GM19468 (cell line): ENCODE data around the gene SPOUT1.

Experiments
- ATAC-seq: cut with Tn5 transposase; IDR thresholded peaks from one replicate; pipeline ENCODE4 v1.9.1; 2021; ENCODE audit warnings: mild to moderate bottlenecking, moderate library complexity, moderate number of reproducible peaks; ENCODE audit not compliant: unreplicated experiment; ENCODE audit errors: extremely low read depth

Gene SPOUT1

DNA sequence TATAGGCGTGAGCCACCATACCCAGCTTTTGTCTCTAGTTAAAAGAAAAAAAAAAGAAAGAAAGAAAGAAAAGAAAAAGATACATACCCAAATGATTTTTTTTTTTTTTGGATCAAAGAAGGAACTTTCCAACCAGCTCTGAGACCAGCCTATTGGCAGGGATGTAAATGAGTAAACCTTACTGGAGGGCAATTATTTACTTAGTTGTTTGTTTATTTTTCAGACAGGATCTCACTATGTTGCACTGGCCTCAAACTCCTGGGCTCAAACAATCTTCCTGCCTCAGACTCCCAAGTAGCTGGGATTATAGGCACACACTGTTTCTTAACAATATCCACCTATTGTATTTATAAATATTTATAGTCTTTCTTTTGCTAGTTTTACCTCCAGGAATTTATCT, 10.9 kb upstream of the SPOUT1 start:
- no peak for ATAC-seq

DNA sequence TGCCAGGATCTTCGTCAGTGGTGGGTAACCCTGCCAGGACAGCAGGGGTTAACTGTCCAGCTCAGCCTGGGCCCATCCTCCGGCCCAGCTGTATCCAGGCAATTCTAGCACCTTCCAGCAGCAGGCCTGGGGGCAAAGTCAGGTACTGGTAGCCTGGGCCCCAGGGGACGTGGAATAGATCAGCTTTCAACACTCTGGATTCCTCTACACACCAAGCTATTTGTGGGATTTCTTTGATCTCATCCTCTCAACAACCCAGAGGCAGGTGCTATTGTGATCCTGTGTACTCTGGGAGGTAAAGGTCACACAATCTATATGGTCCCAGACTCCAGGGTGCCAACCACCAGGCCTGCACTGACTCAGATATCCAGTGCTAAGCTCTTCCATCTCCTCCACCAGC, 8.7 kb upstream of the SPOUT1 start:
- ATAC-seq = no peak

DNA sequence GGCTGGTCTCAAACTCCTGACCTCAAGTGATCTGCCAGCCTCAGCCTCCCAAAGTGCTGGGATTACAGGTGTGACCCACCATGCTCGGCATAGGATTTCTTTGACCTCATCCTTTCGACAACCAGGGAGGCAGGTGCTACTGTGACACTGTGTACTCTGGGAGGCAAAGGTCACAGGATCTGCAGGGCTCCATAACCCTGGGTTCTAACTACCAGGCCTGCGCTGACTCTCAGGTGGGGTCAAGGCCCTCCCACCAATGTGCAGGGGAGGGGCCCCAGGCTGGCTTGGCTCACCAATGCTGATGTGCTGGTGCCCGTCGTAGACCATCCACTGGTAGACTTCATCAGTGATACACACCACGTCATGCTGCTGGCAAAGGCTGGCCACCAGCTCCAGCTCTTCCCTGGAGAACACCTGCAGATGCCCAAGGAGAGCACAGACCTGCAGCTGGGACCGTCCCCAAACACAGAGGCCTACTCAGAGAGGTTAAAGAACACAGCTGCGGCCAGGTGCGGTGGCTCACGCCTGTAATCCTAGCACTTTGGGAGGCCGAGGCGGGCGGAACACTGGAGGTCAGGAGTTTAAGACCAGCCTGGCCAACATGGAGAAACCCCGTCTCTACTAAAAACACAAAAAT, 7.0 kb upstream of the SPOUT1 start:
- no peak for ATAC-seq

DNA sequence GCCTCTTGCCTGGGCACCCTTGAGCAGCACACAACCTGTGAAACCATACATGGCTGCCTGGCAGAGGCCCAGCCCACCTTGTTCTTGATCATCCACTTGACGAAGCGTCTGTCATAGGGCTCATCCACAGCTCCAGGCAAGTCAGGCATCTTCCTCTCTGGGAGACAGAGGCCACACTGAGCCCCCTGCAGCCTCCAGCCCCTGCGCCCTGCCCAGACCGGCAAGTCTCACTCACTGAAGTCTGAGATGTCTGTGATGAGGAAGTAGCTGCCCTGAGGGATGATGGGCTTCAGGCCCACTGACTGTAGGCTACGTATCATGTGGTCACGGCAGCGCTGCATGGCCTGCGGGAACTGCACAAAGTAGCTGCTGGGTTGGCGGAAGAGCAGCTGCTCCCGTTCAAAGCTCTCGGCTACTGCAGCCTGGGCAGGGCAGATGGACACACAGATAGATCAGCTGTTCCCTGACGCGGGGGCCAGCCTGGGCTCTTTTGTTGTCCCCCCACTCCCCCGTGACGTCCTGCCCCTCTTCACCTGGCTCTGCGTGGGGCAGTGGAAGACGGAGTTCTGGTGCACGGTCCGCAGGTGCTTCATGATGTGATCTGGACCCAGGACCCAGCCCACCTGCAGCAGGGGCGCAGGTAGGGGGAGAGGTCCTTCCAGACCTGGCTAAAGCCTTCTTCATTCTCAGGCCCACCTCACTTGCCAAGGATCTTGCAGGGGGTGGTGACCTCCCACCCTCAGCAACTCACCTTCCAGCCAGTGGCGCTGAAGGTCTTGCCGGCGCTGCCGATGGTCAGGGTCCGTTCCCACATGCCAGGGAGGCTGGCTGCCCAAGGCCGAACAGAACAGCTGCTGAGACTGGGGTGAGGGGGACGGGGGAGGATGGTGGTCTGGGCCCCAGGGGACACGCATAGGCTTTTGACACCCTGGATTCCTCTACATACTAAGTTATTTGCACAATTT, 5.9 kb upstream of the SPOUT1 start:
- no peak for ATAC-seq

DNA sequence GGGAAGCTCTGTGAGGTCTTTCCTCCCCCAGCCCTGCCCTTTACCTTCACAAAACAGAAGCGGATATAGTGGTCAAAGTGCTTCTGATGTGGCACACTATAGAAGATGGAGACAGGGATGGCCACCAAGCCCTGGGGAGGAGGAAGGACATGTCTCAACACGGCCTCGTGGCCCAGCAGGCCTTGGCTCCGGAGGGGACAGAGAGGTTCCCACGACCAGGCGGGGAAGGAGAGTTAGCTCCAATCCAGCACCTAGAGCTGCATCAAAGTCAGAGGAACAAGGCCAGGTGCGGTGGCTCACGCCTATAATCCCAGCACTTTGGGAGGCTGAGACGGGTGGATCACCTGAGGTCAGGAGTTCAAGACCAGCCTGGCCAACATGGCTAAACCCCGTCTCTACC, 4.1 kb upstream of the SPOUT1 start:
- no peak for ATAC-seq

DNA sequence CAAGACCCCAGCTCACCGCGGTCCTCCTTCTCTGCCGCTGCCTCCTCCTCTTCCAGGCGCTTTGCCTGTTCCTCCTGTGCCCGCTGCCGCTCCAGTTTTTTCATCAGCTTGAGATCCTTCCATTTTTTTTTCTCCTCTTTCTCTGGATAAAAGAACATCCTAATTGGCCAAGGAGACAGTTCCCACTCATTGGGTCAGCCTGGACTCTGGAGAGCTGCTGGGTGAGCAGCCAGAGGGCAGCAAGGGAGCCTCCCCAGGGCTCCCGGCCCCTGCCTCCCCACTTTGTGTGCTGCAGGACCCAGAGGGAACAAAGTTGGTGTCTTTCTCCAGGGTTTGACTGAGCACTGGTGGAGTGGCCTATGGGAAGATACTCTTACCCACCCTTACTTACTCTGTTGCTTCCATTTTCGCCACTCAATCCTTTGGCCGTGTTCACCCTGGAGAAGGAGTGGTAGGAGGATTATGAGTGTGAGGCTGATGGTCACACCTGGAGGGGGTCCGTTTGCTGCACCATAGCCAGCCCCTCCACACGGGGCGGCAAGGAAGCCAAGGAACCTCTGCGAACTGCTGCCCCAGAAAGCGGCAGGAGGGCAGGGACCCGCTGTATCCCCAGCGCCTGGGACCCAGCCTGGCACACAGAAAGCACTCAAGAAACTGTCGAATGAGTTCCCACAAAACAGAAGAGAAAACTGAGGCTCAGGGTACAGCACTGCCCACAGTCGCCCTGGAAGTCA, 708 bp downstream of the SPOUT1 start:
- no peak for ATAC-seq

DNA sequence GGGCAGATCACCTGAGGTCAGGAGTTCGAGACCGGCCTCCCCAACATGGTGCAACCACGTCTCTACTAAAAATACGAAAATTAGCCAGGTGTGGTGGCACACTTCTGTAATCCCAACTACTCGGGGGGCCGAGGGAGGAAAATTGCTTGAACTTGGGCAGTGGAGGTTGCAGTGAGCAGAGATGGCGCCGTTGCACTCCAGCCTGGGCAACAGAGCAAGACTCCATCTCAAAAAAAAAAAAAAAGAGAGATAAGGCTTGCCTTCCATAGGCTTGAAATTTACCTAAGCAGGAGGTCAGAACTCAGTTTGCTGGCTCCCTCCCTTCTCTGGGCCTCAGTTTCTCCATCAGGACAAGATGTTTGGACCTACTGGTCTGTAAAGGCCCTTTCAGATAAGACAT, 1.3 kb downstream of the SPOUT1 start:
- no peak for ATAC-seq

DNA sequence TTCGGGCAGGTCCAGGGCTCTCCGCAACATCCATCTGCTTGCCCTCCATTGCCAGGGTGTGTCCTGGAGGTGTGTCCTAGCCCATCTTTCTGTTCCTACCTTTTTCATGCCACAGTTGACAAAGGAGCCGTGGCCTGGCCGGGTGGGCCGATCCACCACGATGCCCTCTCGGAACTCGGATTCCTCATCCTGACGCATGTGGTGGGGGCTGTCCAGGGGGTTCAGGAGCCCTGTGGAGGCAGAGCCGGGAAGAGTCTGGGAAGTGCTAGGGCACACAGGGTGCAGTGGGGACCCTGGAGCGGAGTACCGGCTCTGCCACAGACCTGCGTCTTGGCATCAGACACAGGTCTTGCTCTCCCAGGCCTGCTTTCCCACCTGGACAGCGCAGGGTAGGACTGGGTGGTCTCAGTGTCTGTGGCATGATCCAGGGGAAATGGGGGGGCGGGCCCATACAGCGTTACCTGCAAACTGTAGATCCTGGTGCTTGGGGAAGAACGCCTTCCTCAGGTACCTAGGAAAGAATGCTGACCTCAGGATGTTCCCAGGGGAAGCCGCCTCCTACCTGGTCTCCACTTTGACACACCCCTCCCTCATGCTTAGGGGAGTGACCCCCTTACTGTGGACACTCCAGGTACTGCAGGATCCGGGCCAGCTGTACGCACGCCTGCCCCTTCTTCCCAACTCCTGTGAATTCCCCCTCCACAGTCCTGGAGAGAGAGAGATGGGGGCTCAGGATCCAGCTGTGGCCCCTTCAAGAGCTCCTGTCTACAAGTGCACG, 3.5 kb downstream of the SPOUT1 start:
- ATAC-seq = no peak

DNA sequence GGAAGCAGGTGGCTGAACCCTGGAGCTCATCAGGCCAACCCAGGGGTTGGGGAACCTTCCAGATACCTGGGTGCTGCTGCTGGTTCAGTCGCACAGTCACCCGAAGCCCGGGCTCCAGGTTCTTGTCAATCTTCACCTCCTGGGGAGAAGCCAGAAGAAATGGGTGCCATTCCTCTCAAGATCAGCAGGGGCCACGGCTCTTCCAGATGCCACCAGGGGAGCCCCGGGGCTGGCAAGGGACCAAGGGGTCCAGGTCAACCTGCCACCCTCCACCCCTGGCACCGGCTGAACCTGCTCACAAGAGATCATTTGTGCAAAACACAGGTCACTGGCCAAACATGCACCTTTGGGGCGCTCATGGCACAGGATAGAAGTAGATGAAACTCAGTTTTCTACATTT, 4.7 kb downstream of the SPOUT1 start:
- no peak for ATAC-seq

DNA sequence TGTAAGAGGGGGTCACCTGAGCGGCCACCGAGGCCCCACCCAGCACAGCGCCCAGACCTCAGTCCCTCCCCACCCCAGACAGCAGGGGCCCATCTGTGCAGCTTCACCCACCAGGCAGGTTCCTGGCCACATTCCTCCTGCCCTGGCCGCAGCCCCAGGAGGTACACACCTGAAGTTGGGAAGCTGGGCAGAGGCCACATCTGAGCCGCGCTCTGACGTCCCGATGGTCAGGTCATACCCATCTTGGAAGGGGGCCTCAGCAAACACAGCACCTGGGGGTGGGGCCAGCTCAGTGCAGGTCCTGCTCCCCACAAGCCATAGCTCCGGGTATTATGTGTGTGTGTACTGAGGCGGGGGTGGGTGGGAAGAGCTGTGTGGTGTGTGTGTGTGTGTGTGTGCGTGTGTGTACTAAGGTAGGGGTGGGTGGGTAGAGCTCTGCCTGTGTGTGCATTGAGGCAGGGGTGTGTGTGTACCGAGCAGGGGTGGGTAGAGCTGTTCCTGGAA, 5.6 kb downstream of the SPOUT1 start:
- no peak for ATAC-seq

DNA sequence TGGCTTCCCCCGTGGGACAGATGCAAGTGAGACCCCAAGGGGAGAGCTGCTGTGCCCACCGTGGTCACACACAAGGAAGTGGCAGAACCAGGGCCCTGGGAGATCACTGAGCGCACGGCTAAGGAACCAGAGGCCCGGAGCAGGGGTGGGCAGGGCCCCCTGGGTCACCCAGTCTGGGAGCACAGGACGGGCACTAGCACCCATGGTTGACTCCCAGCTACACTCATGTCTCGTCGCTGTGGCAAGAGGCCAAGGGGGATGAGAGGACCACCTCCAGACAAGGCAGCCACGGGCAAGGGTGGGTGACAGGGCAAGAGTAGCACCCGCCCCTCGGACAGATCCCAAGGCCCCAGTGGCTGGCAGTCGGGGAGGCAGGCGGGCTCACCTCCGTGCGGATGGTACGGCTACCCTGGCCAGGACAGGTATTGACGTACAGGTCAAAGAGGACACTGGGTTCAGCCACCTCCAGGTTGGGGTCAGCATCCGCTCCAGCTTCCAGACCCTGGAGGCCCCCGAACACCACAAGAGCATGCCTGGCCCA, 6.2 kb downstream of the SPOUT1 start:
- ATAC-seq = no peak

DNA sequence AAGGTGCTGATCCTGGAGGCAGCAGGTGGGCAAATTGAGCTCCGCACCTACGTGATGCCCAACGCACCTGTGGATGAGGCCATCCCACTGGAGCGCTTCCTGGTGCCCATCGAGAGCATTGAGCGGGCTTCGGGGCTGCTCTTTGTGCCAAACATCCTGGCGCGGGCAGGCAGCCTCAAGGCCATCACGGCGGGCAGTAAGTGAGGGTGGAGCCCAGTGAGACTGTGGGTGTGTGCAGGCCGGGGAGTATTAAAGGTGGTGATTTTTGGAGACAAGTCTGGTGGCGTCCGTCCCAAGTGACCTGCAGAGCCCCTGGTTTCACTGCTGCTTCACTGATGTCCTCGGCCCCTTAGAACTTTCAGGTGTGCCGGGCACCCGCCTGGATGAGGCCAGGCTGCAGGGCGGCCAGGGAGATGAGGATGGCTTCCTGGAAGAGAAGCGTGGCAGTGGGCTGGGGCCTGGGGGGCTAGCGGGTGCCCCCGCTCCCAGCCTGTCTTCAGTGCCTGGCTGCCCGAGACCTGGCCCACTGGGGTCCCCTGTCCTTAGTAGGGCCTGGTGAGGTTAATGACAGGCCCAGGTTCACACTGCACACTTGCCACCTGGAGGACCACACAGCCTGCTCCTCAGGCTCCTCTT, 7.1 kb downstream of the SPOUT1 start:
- no peak for ATAC-seq

DNA sequence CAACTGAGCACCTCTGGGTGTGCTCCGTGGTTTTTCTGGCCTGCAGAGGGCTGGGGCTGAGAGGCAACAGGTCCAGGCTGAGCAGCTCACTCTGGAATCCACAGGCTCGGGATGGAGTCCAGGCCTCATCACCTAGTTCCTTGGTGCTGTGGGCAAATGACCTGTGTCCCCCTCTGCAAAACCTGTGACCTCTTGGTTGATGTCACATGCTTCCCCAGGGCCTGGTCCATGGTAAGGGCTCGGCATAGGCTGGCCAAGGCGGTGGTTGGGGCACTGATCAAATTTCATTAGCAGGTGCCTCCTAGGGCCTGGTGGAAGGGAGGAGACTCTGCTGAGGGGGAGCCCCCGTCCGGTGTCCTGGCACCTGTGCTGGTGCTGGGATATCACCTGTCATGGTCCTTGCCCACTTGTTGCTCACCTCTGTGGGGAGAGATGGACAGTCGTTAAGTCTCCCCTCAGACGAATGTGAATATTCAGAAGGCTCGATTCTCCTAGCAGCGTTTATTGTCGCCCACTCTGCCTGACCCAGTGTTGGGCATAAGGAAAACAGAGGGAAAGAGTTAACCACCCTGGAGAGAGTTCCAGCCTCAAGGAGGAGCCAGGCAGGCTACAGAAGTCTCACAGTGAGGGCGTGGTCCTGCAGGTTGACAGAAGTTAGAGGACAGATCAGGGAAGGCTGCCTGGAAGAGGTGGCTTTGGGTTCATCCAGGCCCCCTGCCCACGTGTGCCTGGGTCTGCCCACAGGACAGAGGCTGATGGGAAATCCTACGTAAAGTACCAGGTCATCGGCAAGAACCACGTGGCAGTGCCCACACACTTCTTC, 7.8 kb downstream of the SPOUT1 start:
- ATAC-seq = no peak

DNA sequence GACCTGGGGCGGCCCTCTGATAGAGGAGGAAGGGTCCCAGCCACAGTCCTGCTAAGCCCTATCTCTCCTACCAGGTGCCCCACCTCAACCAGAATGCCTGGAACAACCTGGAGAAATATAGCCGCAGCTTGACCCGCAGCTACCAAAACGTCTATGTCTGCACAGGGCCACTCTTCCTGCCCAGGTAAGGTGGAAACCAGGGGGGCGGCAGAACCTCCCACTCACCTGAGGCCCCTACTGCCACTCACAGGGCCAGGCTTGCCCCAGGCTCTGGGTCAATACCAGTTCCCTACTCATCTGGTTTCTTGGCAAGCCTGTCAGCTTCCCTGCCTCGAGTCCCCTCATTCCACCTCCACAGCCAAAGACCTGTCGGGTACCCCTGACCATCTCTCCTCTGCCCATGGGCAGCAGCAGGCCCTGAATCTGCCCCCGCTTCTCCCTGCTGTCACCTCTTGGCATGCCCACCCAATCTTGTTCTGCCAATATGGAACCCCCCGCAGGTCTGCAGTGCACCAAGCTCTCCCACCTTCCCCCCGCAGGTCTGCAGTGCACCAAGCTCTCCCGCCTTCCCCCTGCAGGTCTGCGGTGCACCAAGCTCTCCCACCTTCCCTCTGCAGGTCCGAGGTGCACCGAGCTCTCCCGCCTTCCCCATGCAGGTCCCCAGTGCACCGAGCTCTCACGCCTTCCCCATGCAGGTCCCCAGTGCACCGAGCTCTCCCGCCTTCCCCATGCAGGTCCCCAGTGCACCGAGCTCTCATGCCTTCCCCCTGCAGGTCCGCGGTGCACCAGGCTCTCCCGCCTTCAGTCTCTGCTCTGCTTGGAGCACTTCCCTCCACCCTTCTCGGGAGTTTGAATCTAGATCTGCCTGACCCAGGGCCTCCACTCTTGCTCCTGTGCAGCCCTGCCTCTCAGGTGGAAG, 8.7 kb downstream of the SPOUT1 start:
- ATAC-seq = no peak

DNA sequence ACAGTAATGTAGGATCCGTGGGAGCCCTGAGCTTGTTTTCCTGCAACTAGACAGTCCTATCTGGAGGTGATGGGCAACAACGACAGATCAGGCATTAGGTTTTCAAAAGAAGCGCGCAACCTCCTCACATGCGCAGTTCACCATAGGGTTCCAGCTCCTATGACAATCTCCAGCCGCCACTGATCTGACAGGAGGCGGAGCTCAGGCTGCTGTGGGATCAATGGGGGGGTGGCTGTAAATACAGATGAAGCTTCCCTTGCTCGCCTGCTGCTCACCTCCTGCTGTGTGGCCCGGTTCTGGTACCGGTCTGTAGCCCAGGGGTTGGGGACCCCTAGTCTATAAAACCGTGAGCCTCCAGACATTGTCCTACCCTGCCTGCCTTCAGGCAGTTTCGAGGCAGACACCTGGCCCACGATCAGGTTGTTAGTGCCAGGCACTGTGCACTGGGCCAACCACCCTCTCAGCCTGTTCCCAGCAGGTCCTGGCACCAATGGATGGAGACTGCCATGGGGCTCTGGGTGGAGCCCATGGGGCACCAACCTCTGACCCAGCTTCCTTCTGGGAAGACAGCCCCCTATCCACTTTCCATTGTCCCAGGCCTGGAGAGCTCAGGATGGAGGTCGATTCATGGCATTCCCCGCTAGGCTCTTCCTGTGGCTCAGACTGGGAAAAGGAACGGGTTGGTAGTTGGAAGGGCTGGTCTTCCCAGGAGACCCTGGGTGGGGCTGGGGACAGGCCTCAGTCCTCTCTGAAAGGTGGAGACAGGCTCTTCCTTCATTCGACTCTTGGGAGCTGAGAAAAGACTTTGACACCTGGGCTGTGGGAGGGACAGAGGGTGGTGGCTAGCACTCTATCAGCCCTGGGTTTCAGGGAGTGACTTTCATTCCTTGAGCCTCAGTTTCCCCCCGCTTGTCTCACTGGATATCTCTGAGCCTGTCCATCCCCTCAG, 9.6 kb downstream of the SPOUT1 start:
- ATAC-seq = no peak
